GM12801 (cell line): Measurements from ENCODE around the gene SERPINI1.

ENCODE experiments used
- CTCF ChIP-seq: IDR thresholded peaks from one replicate; pipeline ENCODE4 v1.5.1; 2011; ENCODE audit warnings: control low read depth; ENCODE audit not compliant: insufficient read length; ENCODE audit errors: extremely low read depth

Gene SERPINI1

GRCh38 chr3:167851171-167851570 lies 115.7 kb downstream of the SERPINI1 start:
- no peak for TF ChIP-seq CTCF

- no peak for TF ChIP-seq CTCF
These were observed 116.2 kb downstream of the SERPINI1 start for GRCh38 chr3:167851749-167852148.

GRCh38 chr3:167852216-167852615 lies 116.7 kb downstream of the SERPINI1 start:
- no peak for TF ChIP-seq CTCF

DNA sequence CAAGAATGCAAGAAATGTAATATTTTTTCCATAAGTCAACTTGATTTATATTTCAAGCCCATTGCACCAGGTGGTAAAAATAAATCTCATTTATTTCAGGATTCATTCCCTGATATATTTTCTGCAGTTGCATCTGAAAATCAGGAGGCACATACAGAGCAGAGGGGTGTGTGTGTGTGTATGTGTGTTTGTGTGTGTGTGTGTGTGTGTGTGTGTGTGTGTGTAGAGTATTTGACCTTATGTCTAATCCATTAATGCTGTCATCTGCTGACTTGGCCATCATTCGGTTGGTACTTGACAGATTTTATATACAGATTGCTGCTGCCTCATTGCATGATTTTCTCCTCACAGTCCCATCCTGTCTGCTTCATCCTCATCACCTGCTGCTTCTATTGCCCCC lies 118.5 kb downstream of the SERPINI1 start:
- no peak for TF ChIP-seq CTCF

- no peak for TF ChIP-seq CTCF
These were observed 119.3 kb downstream of the SERPINI1 start for GRCh38 chr3:167854846-167855245.

- TF ChIP-seq CTCF: no peak
These were observed 119.8 kb downstream of the SERPINI1 start for GRCh38 chr3:167855306-167855705.

DNA sequence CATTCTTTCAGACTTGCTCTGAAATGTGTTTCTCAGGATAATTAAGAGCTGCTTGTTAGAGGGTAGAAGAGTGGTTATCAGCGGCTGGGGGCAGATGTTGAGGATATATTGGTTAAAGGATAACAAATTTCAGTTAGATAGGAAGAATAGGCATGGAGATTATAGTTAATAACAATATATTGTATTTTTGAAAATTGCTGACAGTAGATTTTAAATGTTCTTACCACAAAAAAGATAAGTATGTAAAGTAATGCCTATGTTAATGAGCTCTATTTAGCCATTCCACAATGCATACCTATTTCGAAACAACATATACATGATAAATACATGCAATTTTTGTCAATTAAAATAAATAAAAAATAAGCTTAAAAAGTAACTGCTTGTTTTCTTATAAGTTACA lies 123.3 kb downstream of the SERPINI1 start:
- TF ChIP-seq CTCF: no peak

DNA sequence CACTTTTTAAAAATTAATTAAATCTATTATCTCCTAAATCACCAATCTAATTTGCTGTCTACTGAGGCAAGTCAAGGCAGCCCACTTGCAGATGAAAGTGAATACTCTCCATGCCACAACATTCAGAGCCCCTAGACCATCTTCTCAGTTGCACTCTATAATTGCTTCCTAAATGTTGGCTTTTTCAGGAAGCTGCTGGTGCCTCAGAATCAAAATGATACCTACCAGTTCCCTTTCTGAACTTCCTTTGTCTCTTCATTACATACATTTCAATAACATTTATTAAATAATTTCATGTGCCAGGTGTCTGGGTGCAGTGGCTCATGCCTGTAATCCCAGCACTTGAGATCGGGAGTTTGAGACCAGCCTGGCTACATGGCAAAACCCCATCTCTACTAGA lies 124.1 kb downstream of the SERPINI1 start:
- TF ChIP-seq CTCF: no peak
